ENCODE results near the gene TEC. TPM values are rescaled to one million over a fixed set of nuclear protein-coding genes. Genes with fewer than 3 reads are reported as not detected.

The TEC gene
- total RNA-seq, 4 donors from 2014 or later, result 0.20 to 1.9 (median 1.1) TPM

GRCh38 chr4:48247142-48247877 is 22.3 kb downstream of the TEC start:
- in situ Hi-C loops (cut with MboI; ENCODE audit: low sequenced_read_pairs in 4 of 4), result no loop called here
- peaks cover 0 to 6% of the 10 kb centered on the region in 2 donors for H3K4me1 ChIP-seq
- H3K9me3 ChIP-seq, result no peaks in the 10 kb centered on the region
- H3K4me3 ChIP-seq, result no peak overlapping the region
- no peaks in the 10 kb centered on the region for H3K36me3 ChIP-seq
- intact Hi-C loops (cut with DNase I; ENCODE audit: low total_unique reads), result no loop called here
- no peaks in the 10 kb centered on the region for H3K27me3 ChIP-seq
- ATAC-seq, result no peak
- no peak overlapping the region for H3K27ac ChIP-seq
- no peak for TF ChIP-seq CTCF (IDR thresholded peaks at IDR 0.05 in 4 of 5, conservative IDR thresholded peaks at IDR 0.05 in 1 of 5)
- TF ChIP-seq POLR2A (IDR thresholded peaks at IDR 0.05), result no peak
- DNase-seq, result no peak

- Histone ChIP-seq H3K27ac (no peak overlapping the region), H3K4me3 (no peak overlapping the region), H3K36me3 (no peaks in the 10 kb centered on the region), H3K9me3 (no peaks in the 10 kb centered on the region), H3K27me3 (no peaks in the 10 kb centered on the region), H3K4me1 (peaks cover 0 to 6% of the 10 kb centered on the region in 2 donors)
- DNase-seq (no peak), ATAC-seq (no peak)
- TF ChIP-seq CTCF (IDR thresholded peaks at IDR 0.05 in 4 of 5, conservative IDR thresholded peaks at IDR 0.05 in 1 of 5) (no peak), POLR2A (IDR thresholded peaks at IDR 0.05) (no peak)
- in situ Hi-C loops (cut with MboI; ENCODE audit: low sequenced_read_pairs in 4 of 4) (no loop called here), intact Hi-C loops (cut with DNase I; ENCODE audit: low total_unique reads) (no loop called here)
Measured at GRCh38 chr4:48244665-48245064, 25.0 kb downstream of the TEC start.

GRCh38 chr4:48243887-48244286 is 25.8 kb downstream of the TEC start:
- no peaks in the 10 kb centered on the region for H3K36me3 ChIP-seq
- TF ChIP-seq POLR2A (IDR thresholded peaks at IDR 0.05) (no peak), CTCF (IDR thresholded peaks at IDR 0.05 in 4 of 5, conservative IDR thresholded peaks at IDR 0.05 in 1 of 5) (no peak)
- no peaks in the 10 kb centered on the region for H3K9me3 ChIP-seq
- H3K27me3 ChIP-seq, result no peaks in the 10 kb centered on the region
- no peak overlapping the region for H3K4me3 ChIP-seq
- intact Hi-C loops (cut with DNase I; ENCODE audit: low total_unique reads) (no loop called here), in situ Hi-C loops (cut with MboI; ENCODE audit: low sequenced_read_pairs in 4 of 4) (no loop called here)
- peaks cover 0 to 6% of the 10 kb centered on the region in 2 donors for H3K4me1 ChIP-seq
- DNase-seq (no peak), ATAC-seq (no peak)
- no peak overlapping the region for H3K27ac ChIP-seq

- intact Hi-C loops (cut with DNase I; ENCODE audit: low total_unique reads), result no loop called here
- Histone ChIP-seq H3K4me3 (no peak overlapping the region), H3K36me3 (no peaks in the 10 kb centered on the region), H3K27ac (no peak overlapping the region), H3K9me3 (no peaks in the 10 kb centered on the region), H3K4me1 (peaks cover 0 to 6% of the 10 kb centered on the region in 2 donors), H3K27me3 (no peaks in the 10 kb centered on the region)
- in situ Hi-C loops (cut with MboI; ENCODE audit: low sequenced_read_pairs in 4 of 4), result no loop called here
- DNase-seq (no peak), ATAC-seq (no peak)
- TF ChIP-seq CTCF (IDR thresholded peaks at IDR 0.05 in 4 of 5, conservative IDR thresholded peaks at IDR 0.05 in 1 of 5) (no peak), POLR2A (IDR thresholded peaks at IDR 0.05) (no peak)
Measured at GRCh38 chr4:48243429-48243828, 26.2 kb downstream of the TEC start.

Data from gastrocnemius medialis (tissue), 4 donors.